ENCODE measurements around the gene U2AF2. TPM values are rescaled to one million over a fixed set of nuclear protein-coding genes. Genes with fewer than 3 reads are reported as not detected.
A peak's percentile ranks its signal among the peaks of the same experiment; 100 is the strongest.

The U2AF2 gene
- total RNA-seq, 2 experiments from 2014 or later: 285 to 293 TPM

DNA sequence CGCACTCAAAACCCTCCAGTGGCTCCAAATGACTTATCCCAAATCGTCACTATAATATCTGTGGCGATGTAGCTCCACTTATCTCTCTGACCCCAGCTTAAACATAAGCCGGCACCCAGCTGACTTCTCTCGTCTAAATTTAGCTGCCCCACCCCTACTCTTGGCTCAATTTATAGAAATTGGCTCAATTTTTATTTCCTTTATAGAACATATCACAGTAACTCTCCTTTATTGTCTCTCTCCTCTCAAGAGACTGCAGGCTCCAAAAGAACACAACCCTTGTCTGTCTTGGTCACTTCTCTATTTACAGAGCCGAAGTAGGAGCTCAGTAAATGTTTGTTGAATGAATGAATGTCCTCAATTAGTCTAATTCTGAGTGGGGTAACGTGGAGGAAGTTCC is 31.3 kb upstream of the U2AF2 start:
- H3K4me3 Mint-ChIP-seq: peak overlapping the region; percentile 92
- CTCF ChIA-PET: interaction anchor here (0.7 to 4.4 kb wide), 6 partner anchors 8 to 119 kb away, joined by 3 to 25 read pairs (median 5); partner anchors contain the start of genes FIZ1 and ZNF865
- no peak overlapping the region for H3K27ac Mint-ChIP-seq
- DNase-seq: no peak
- H3K27me3 Mint-ChIP-seq (ENCODE audit: low read depth): no peaks in the 10 kb centered on the region
- no peaks in the 10 kb centered on the region for H3K9me3 Mint-ChIP-seq
- peaks cover 58% of the 10 kb centered on the region for H3K4me1 Mint-ChIP-seq (ENCODE audit: low read depth)
- intact Hi-C loops (cut with micrococcal nuclease): no loop called here
- peaks cover 10% of the 10 kb centered on the region for H3K36me3 Mint-ChIP-seq (ENCODE audit: low read depth)

DNA sequence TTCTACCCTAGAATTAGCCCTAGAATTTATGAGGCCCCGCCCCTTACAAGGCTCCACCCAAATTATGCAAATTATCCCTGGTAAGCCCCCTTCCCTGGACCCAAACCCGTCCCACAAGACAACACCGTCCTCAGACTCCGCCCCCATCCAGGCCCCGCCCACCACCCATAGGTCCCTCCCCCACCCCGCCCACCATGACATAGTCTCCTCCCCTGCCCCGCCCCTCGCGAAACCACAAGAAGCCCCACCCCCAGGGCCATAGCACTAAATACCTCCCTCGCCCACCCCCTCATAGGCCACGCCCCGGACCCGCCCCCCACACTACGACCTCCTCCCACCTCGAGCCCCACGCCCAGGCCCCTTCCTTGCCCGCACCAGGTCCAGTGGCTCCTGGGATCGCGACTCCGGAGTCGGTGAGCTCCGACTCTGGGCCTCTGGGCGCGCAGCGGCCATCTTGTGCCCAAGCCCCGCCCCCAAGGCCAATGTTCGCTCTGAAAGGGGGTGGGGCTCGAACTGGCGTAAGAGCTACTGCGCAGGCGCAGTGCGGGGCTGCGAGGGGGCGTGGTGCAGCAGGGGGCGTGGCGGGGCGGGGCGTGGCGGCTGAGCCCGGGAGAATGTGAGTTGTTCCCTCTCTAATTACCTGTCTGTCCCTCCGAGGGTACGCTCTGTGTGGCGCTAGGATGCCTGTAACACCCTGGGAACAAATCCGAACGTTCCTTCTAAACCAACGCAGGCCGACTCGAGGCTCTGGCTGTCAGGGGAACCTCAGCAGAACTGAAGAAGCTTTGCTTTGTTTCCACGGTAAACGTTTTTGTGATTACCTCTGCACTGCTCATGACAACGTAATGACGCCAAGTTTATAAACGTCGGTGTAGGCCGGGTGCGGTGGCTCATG is 30.5 kb upstream of the U2AF2 start, which contains the start of gene ZNF784:
ZNF784 (minus strand) TSS at position 458 of the 895 bp plus-strand sequence; CDS start at position 453, 5 bp downstream.
- peaks cover 56% of the 10 kb centered on the region for H3K4me1 Mint-ChIP-seq (ENCODE audit: low read depth)
- peak within 1 kb of the TSS; percentile 92 for H3K4me3 Mint-ChIP-seq
- peak within 1 kb of the TSS; percentile 95 for H3K27ac Mint-ChIP-seq
- DNase-seq: peak; percentile 93
- CTCF ChIA-PET: interaction anchor here (0.9 to 4.4 kb wide), 6 partner anchors 9 to 157 kb away, joined by 4 to 25 read pairs (median 8); partner anchors contain the start of genes FIZ1 and ZNF865
- H3K9me3 Mint-ChIP-seq: no peaks in the 10 kb centered on the region
- intact Hi-C loops (cut with micrococcal nuclease): loop anchor here (1.0 kb wide), 7 partner anchors 8 to 344 kb away; partner anchors contain the start of genes FIZ1, HSPBP1, ISOC2 and U2AF2
- H3K27me3 Mint-ChIP-seq (ENCODE audit: low read depth): no peaks in the 10 kb centered on the region
- peaks cover 9% of the 10 kb centered on the region for H3K36me3 Mint-ChIP-seq (ENCODE audit: low read depth)

DNA sequence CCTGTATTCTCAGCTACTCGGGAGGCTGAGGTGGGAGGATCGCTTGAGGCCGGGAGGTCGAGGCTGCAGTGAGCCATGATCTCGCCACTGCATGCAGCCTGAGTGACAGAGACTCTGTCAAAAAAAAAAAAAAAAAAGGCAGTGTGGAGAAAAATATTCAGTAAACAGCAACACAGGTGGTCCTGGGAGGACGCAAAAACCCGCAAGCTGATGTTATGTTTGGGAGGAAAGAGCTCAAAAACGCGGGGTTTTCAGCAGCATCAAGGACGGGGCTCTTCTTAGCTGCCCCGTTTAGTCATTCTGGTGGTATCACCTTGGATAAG is 29.9 kb upstream of the U2AF2 start:
- Mint-ChIP-seq H3K4me3 (peak overlapping the region; percentile 92), H3K27ac (peak overlapping the region; percentile 95), H3K36me3 (ENCODE audit: low read depth) (peaks cover 6% of the 10 kb centered on the region), H3K4me1 (ENCODE audit: low read depth) (peaks cover 51% of the 10 kb centered on the region), H3K9me3 (no peaks in the 10 kb centered on the region), H3K27me3 (ENCODE audit: low read depth) (no peaks in the 10 kb centered on the region)
- no peak for DNase-seq
- intact Hi-C loops (cut with micrococcal nuclease): no loop called here
- CTCF ChIA-PET: interaction anchor here (1.2 to 4.4 kb wide), 5 partner anchors 8 to 158 kb away, joined by 4 to 25 read pairs (median 9); partner anchors contain the start of genes FIZ1 and ZNF865

DNA sequence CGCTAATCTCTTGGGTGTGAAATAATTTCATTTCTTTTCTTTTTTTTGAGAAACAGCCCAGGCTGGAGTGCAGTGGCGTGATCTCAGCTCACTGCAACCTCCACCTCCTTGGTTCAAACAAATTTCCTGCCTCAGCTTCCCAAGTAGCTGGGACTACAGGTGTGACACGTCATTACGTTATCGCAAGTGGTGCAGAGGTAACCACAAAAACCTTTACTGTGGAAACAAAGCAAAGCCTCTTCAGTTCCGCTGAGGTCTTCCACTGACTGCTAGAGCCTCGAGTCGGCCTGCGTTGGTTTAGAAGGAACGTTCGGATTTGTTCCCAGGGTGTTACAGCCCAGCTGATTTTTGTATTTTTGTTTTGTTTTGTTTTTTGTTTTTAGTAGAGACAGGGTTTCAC is 28.5 kb upstream of the U2AF2 start:
- Mint-ChIP-seq H3K36me3 (ENCODE audit: low read depth) (no peaks in the 10 kb centered on the region), H3K4me1 (ENCODE audit: low read depth) (peaks cover 37% of the 10 kb centered on the region), H3K27me3 (ENCODE audit: low read depth) (no peaks in the 10 kb centered on the region), H3K27ac (no peak overlapping the region), H3K9me3 (no peaks in the 10 kb centered on the region), H3K4me3 (peak overlapping the region; percentile 34)
- intact Hi-C loops (cut with micrococcal nuclease): loop anchor here (2.0 kb wide), 1 partner anchor 158 kb away; no protein-coding TSS in a partner anchor
- CTCF ChIA-PET: interaction anchor here (0.6 to 4.4 kb wide), 9 partner anchors 11 to 627 kb away, joined by 3 to 25 read pairs (median 7); partner anchors contain the start of gene ZNF865
- DNase-seq: peak; percentile 79

DNA sequence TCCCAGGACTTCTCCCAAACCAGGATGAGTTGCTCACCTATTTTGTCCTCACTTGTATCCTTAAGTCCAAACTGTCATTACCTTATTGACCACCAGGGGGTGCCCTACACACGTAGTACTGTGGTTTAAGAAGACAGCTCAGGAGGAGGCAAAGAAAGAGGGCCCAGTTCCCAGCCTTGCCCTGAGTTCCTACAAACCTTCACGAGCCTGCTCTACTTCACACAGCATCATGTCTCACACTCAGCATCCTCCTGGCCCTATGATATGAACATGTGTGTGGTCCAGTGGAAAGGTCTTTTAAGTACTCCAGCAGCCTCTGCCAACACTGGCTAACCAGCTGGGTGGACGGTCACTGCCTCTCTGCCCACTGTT is 22.4 kb upstream of the U2AF2 start:
- DNase-seq: peak; percentile 98
- Mint-ChIP-seq H3K4me3 (no peak overlapping the region), H3K36me3 (ENCODE audit: low read depth) (peaks cover 11% of the 10 kb centered on the region), H3K27me3 (ENCODE audit: low read depth) (no peaks in the 10 kb centered on the region), H3K9me3 (no peaks in the 10 kb centered on the region), H3K27ac (peak overlapping the region; percentile 60), H3K4me1 (ENCODE audit: low read depth) (peaks cover 36% of the 10 kb centered on the region)
- CTCF ChIA-PET: interaction anchor here (0.5 to 6.8 kb wide), 21 partner anchors 9 to 177 kb away, joined by 3 to 41 read pairs (median 9); partner anchors contain the start of genes FIZ1, U2AF2, ZNF524 and ZNF784
- intact Hi-C loops (cut with micrococcal nuclease): loop anchor here (1.0 kb wide), 2 partner anchors 8 to 21 kb away; partner anchors contain the start of gene ZNF784

DNA sequence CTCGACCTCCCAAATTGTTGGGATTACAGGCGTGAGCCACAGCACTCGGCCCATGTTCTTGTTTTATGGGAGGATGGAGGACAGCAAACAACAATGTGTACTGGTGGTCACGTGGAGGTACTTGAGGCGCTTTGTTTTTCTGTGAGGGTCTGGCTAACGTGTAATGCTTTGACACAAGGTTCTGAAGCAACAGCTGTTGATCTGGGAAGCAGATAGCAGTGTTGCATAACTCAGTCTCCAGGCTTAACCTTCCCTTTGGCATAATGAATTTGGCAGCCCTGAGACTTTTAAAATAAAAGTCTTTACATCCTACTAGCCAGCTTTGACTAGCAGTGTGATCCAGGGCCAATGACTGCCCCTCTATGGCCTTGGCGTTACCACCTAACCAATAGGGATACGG is 21.0 kb upstream of the U2AF2 start:
- Mint-ChIP-seq H3K27me3 (ENCODE audit: low read depth) (no peaks in the 10 kb centered on the region), H3K36me3 (ENCODE audit: low read depth) (peaks cover 18% of the 10 kb centered on the region), H3K4me3 (peak overlapping the region; percentile 99), H3K4me1 (ENCODE audit: low read depth) (peaks cover 45% of the 10 kb centered on the region), H3K27ac (no peak overlapping the region), H3K9me3 (no peaks in the 10 kb centered on the region)
- CTCF ChIA-PET: interaction anchor here (1.2 to 6.8 kb wide), 12 partner anchors 10 to 175 kb away, joined by 4 to 41 read pairs (median 16); partner anchors contain the start of genes FIZ1, U2AF2, ZNF524 and ZNF784
- intact Hi-C loops (cut with micrococcal nuclease): loop anchor here (2.0 kb wide), 1 partner anchor 41 kb away; the partner anchor contains the start of gene EPN1
- no peak for DNase-seq

DNA sequence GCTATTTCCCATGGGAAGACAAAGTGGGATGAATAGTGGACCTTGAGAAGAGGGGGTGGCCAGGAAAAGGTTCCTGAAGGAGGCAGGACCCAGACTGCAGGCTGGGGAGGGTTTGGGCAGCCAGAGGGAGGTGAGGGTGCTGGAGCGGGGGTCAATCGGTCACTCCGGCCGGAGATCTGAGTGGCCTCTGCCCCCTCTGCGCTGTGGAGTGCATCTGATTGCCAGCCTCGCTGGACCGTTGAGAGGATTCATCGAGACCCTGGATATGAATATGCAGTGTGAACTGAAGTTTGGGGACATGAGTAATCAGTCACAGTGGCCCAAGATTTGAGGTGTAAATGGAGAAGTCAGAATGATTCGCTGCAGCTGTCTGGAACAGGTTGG is 19.5 kb upstream of the U2AF2 start:
- Mint-ChIP-seq H3K4me1 (ENCODE audit: low read depth) (peaks cover 58% of the 10 kb centered on the region), H3K27ac (peak overlapping the region; percentile 100), H3K4me3 (peak overlapping the region; percentile 99), H3K36me3 (ENCODE audit: low read depth) (peaks cover 23% of the 10 kb centered on the region), H3K27me3 (ENCODE audit: low read depth) (no peaks in the 10 kb centered on the region), H3K9me3 (no peaks in the 10 kb centered on the region)
- CTCF ChIA-PET: interaction anchor here (4.7 to 6.8 kb wide), 2 partner anchors 29 to 131 kb away, joined by 28 to 41 read pairs; partner anchors contain the start of gene ZNF865
- peak; percentile 45 for DNase-seq
- intact Hi-C loops (cut with micrococcal nuclease): loop anchor here (1.0 to 2.0 kb wide), 2 partner anchors 8 to 39 kb away; partner anchors contain the start of genes EPN1 and ZNF581

DNA sequence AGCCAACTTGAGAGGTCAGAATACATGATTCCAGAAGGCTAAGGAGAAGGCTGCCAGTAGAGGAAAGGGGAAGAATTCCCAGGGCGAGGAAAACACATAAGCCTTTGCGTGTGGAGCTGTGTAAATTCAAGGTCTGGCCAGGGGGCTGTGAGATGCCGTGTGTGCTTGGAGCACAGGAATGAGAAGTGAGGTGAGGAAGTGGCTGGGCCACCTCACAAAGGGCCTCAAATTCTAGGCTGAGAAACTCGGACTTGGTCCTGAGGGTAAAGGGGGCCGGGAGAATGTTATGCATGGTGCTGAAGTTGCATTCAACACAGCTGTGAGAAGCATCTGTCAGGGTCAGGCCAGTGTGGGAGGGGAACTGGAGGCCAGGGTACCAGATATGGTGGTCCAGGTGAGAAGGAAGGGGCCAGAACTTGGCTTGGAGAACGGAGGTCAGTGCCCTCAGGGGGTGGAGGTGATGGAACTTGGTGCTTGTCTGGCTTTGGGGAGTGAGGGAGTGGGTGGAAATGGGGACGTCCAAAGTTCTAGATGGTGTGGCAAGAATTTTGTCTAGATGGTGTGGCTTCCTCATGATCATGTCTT is 18.9 kb upstream of the U2AF2 start:
- intact Hi-C loops (cut with micrococcal nuclease): loop anchor here (1.0 to 2.0 kb wide), 2 partner anchors 7 to 39 kb away; partner anchors contain the start of genes EPN1 and ZNF581
- H3K27me3 Mint-ChIP-seq (ENCODE audit: low read depth): no peaks in the 10 kb centered on the region
- no peaks in the 10 kb centered on the region for H3K9me3 Mint-ChIP-seq
- CTCF ChIA-PET: interaction anchor here (0.9 to 6.8 kb wide), 5 partner anchors 9 to 121 kb away, joined by 3 to 41 read pairs (median 3); partner anchors contain the start of gene ZNF865
- H3K4me1 Mint-ChIP-seq (ENCODE audit: low read depth): peaks cover 60% of the 10 kb centered on the region
- peak overlapping the region; percentile 100 for H3K27ac Mint-ChIP-seq
- H3K36me3 Mint-ChIP-seq (ENCODE audit: low read depth): peaks cover 23% of the 10 kb centered on the region
- H3K4me3 Mint-ChIP-seq: peak overlapping the region; percentile 99
- DNase-seq: no peak

DNA sequence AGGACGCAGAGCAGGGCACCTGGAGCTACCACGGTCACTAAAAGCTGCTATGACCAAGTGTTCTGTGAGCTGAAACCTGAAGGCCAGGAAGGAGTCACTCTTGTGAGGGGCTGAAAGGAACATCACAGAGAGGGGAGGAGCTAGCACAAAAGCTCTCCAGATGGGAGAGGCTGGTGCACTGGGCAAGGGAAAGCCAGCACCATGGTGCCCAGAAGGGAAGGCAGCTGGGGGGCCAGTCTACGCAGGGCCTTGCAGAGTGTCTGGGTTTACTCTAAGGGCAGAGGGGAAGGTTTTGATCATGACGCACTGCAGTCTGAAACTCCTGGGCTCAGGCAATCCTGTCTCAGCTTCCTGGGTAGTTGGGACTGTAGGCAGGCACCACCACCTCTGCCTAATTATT is 18.1 kb upstream of the U2AF2 start:
- intact Hi-C loops (cut with micrococcal nuclease): no loop called here
- peaks cover 23% of the 10 kb centered on the region for H3K36me3 Mint-ChIP-seq (ENCODE audit: low read depth)
- peaks cover 57% of the 10 kb centered on the region for H3K4me1 Mint-ChIP-seq (ENCODE audit: low read depth)
- no peaks in the 10 kb centered on the region for H3K27me3 Mint-ChIP-seq (ENCODE audit: low read depth)
- peak overlapping the region; percentile 100 for H3K27ac Mint-ChIP-seq
- H3K4me3 Mint-ChIP-seq: peak overlapping the region; percentile 99
- H3K9me3 Mint-ChIP-seq: no peaks in the 10 kb centered on the region
- CTCF ChIA-PET: interaction anchor here (0.7 to 2.1 kb wide), 5 partner anchors 10 to 122 kb away, joined by 3 to 9 read pairs (median 3); no protein-coding TSS in a partner anchor
- DNase-seq: no peak

DNA sequence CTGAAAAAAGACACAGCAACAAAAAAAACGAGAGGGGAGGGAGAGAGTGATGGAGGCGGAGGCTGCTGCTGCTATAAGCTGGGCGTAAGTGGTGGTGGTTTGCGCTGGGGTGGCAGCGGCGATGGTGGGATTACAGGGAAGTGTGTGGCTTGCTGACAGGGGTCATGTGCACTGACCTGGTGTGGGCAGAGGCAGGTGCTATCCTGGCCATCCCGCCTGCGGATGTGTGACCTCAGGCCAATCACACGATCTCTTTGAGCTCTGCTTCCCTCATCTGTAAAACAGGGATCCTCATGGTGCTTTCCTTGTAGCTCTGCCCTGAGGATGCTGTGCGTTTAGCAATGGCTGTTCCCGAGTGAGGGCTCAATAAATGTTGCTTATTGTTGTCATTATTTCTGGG is 17.3 kb upstream of the U2AF2 start:
- Mint-ChIP-seq H3K27me3 (ENCODE audit: low read depth) (no peaks in the 10 kb centered on the region), H3K27ac (peak overlapping the region; percentile 100), H3K9me3 (no peaks in the 10 kb centered on the region), H3K4me1 (ENCODE audit: low read depth) (peaks cover 50% of the 10 kb centered on the region), H3K4me3 (no peak overlapping the region), H3K36me3 (ENCODE audit: low read depth) (peaks cover 23% of the 10 kb centered on the region)
- intact Hi-C loops (cut with micrococcal nuclease): no loop called here
- CTCF ChIA-PET: interaction anchor here (0.9 to 3.0 kb wide), 6 partner anchors 10 to 170 kb away, joined by 3 to 10 read pairs (median 8); partner anchors contain the start of gene CCDC106
- DNase-seq: no peak

DNA sequence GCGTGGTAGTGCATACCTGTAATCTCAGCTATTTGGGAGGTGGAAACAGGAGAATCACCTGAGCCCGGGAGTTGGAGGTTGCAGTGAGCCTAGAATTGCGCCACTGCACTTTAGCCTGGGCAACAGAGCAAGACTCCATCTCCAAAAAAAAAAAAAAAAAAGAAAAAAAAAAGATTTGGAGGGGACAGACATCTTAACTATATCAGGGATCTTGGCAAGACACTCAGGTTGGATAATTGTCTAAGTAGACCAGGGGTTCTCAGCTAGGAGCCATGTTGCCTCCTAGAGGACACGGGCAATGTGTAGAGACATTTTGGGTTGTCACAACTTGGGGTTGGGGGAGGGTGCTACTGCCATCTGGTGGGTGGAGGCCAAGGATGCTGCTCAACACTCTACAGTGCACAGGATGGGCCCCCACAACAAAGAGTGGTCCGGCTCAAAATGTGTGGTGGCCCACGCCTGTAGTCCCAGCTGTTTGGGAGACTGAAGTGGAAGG is 15.9 kb upstream of the U2AF2 start:
- intact Hi-C loops (cut with micrococcal nuclease): no loop called here
- peak; percentile 70 for DNase-seq
- Mint-ChIP-seq H3K36me3 (ENCODE audit: low read depth) (peaks cover 26% of the 10 kb centered on the region), H3K9me3 (no peaks in the 10 kb centered on the region), H3K27me3 (ENCODE audit: low read depth) (no peaks in the 10 kb centered on the region), H3K27ac (peak overlapping the region; percentile 31), H3K4me1 (ENCODE audit: low read depth) (peaks cover 53% of the 10 kb centered on the region), H3K4me3 (peak overlapping the region; percentile 36)
- CTCF ChIA-PET: interaction anchor here (0.6 to 3.0 kb wide), 8 partner anchors 7 to 384 kb away, joined by 3 to 10 read pairs (median 4); partner anchors contain the start of gene CCDC106
